Panc1 (cell line): Measurements from ENCODE around the gene C1orf105. TPM values are rescaled to one million over a fixed set of nuclear protein-coding genes. Genes with fewer than 3 reads are reported as not detected.

ENCODE experiments used
- ATAC-seq: fragments of 200-7000 bp; cut with Tn5 transposase; 2 replicates; pipeline ENCODE4 v1.9.1; 2020; ENCODE audit warnings: mild to moderate bottlenecking, moderate library complexity
- BruUV-seq: library from RNA; stranded (reverse); fragments of 400-500 nt; replicated peaks from 2 replicates; lab custom pipeline; 2021; lab: Mats Ljungman, UMichigan
- CTCF ChIA-PET: fragments of 300-600 bp; sonication (Branson Sonifier 250); formaldehyde crosslinking; loops from one replicate; lab custom pipeline; 2022; ENCODE audit warnings: antibody characterized with exemption; lab: Charles Lee
- POLR2A ChIA-PET: fragments of 300-600 bp; sonication (Branson Sonifier 250); formaldehyde crosslinking; loops from one replicate; lab custom pipeline; 2022; ENCODE audit warnings: antibody characterized with exemption; lab: Charles Lee
- DNase-seq: peaks from one replicate; pipeline ENCODE4 v3.0.0-alpha.2; 2010; ENCODE audit warnings: low read depth, low spot score
- H3K27ac ChIP-seq: 2 replicates; pipeline ENCODE4 v1.5.1; 2011; ENCODE audit warnings: mild to moderate bottlenecking, low read length, inconsistent platforms
- H3K27me3 ChIP-seq: fragments of 200-500 bp; sonication (Bioruptor generic); 2 replicates; pipeline ENCODE4 v1.6.0; 2014; ENCODE audit warnings: low read length, inconsistent platforms; ENCODE audit not compliant: control insufficient read depth, insufficient read depth
- H3K36me3 ChIP-seq: fragments of 200-500 bp; sonication (Bioruptor generic); 2 replicates; pipeline ENCODE4 v1.5.1; 2014; ENCODE audit warnings: inconsistent platforms, mild to moderate bottlenecking, low read length, moderate library complexity; ENCODE audit not compliant: control insufficient read depth, insufficient read depth
- H3K4me1 ChIP-seq: 2 replicates; pipeline ENCODE4 v1.5.1; 2011; ENCODE audit warnings: inconsistent platforms, mild to moderate bottlenecking, low read length, moderate library complexity; ENCODE audit not compliant: control insufficient read depth, insufficient read depth
- H3K4me3 ChIP-seq, 2 experiments: 2 replicates each; pipeline ENCODE4 v1.5.1; 2011 to 2012; ENCODE audit warnings: low read depth in 2 of 2, low read length in 2 of 2, mild to moderate bottlenecking in 2 of 2, inconsistent platforms in 1 of 2, moderate library complexity in 1 of 2
- H3K9me3 ChIP-seq: fragments of 200-500 bp; sonication (Bioruptor generic); 2 replicates; pipeline ENCODE4 v1.5.1; 2014; ENCODE audit warnings: low read depth, mild to moderate bottlenecking, inconsistent platforms, low read length, moderate library complexity; ENCODE audit not compliant: control insufficient read depth, insufficient read depth
- POLR2AphosphoS5 ChIP-seq: IDR thresholded peaks from 2 replicates; pipeline ENCODE4 v1.6.1; 2012; ENCODE audit warnings: mild to moderate bottlenecking, low read depth, low read length, moderate library complexity
- SIN3A ChIP-seq: IDR thresholded peaks from 2 replicates; pipeline ENCODE4 v1.6.1; 2012; ENCODE audit warnings: low read depth, mild to moderate bottlenecking, low read length, moderate library complexity, borderline replicate concordance; ENCODE audit not compliant: insufficient read depth
- TCF7L2 ChIP-seq: IDR thresholded peaks from 2 replicates; pipeline ENCODE4 v1.6.1; 2011; ENCODE audit warnings: mild to moderate bottlenecking, low read depth, low read length, inconsistent platforms
- in situ Hi-C: cut with HindIII; loops from 2 replicates; pipeline ENCODE4 v1.10.0; 2016; ENCODE audit warnings: low sequenced_read_pairs, low pct_unique_long_range_greater_than_20kb
- intact Hi-C: fragments of 100-400 bp; cut with micrococcal nuclease; formaldehyde crosslinking; loops from one replicate; pipeline ENCODE4 v1.10.0; 2022; ENCODE audit not compliant: unreplicated experiment
- total RNA-seq: library from RNA; stranded (reverse); gene quantifications from one replicate; pipeline ENCODE4 v1.2.1, GENCODE V29; 2021; ENCODE audit not compliant: unreplicated experiment
- TF ChIP-seq, protein P1 (sequence below): fragments of 450-650 bp; IDR thresholded peaks from 2 replicates; pipeline ENCODE4 v1.5.1; 2017; ENCODE audit warnings: mild to moderate bottlenecking
- TF ChIP-seq, protein P2 (sequence below), 2 experiments: IDR thresholded peaks; 2 replicates each; pipeline ENCODE4 v1.6.1; 2011 to 2012; ENCODE audit warnings: low read depth in 2 of 2, control low read depth in 1 of 2, low read length in 1 of 2, mild to moderate bottlenecking in 1 of 2, moderate library complexity in 1 of 2; ENCODE audit not compliant: insufficient read depth in 1 of 2

The C1orf105 gene
- total RNA-seq, 1 experiment from 2014 or later: not detected

DNA sequence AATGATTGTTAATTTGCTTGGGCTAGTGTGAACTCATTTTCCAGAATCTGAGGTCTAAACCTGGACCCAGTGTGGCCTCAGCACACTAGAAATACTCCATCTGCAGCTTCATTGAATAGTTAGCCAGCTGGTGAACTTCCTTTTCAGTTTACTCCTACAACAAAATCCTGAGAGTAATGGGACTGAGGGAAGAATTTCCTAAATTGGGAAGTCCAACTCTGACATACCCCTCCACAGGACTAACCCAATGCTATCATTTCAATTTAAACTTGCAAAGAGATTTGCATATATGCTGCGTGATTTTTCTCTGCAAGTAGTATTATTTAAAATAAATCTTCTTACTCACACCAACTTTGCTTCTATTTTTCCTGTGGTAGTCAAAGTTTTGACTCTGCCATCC, 51.2 kb downstream of the C1orf105 start:
- no peaks in the 10 kb centered on the region for H3K4me1 ChIP-seq
- in situ Hi-C loops: no loop called here
- ATAC-seq (no peak), DNase-seq (no peak)
- ChIA-PET POLR2A (no interaction called here), CTCF (no interaction called here)
- intact Hi-C loops: no loop called here
- H3K36me3 ChIP-seq: no peaks in the 10 kb centered on the region
- H3K9me3 ChIP-seq: no peaks in the 10 kb centered on the region
- no peaks in the 10 kb centered on the region; the same call in 1 of the 2 replicates for H3K27me3 ChIP-seq
- no peak overlapping the region for H3K27ac ChIP-seq
- TF ChIP-seq POLR2AphosphoS5 (no peak), SIN3A (no peak), TCF7L2 (no peak)
- TF ChIP-seq, protein P1, sequence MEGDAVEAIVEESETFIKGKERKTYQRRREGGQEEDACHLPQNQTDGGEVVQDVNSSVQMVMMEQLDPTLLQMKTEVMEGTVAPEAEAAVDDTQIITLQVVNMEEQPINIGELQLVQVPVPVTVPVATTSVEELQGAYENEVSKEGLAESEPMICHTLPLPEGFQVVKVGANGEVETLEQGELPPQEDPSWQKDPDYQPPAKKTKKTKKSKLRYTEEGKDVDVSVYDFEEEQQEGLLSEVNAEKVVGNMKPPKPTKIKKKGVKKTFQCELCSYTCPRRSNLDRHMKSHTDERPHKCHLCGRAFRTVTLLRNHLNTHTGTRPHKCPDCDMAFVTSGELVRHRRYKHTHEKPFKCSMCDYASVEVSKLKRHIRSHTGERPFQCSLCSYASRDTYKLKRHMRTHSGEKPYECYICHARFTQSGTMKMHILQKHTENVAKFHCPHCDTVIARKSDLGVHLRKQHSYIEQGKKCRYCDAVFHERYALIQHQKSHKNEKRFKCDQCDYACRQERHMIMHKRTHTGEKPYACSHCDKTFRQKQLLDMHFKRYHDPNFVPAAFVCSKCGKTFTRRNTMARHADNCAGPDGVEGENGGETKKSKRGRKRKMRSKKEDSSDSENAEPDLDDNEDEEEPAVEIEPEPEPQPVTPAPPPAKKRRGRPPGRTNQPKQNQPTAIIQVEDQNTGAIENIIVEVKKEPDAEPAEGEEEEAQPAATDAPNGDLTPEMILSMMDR: no peak
- TF ChIP-seq, protein P2, sequence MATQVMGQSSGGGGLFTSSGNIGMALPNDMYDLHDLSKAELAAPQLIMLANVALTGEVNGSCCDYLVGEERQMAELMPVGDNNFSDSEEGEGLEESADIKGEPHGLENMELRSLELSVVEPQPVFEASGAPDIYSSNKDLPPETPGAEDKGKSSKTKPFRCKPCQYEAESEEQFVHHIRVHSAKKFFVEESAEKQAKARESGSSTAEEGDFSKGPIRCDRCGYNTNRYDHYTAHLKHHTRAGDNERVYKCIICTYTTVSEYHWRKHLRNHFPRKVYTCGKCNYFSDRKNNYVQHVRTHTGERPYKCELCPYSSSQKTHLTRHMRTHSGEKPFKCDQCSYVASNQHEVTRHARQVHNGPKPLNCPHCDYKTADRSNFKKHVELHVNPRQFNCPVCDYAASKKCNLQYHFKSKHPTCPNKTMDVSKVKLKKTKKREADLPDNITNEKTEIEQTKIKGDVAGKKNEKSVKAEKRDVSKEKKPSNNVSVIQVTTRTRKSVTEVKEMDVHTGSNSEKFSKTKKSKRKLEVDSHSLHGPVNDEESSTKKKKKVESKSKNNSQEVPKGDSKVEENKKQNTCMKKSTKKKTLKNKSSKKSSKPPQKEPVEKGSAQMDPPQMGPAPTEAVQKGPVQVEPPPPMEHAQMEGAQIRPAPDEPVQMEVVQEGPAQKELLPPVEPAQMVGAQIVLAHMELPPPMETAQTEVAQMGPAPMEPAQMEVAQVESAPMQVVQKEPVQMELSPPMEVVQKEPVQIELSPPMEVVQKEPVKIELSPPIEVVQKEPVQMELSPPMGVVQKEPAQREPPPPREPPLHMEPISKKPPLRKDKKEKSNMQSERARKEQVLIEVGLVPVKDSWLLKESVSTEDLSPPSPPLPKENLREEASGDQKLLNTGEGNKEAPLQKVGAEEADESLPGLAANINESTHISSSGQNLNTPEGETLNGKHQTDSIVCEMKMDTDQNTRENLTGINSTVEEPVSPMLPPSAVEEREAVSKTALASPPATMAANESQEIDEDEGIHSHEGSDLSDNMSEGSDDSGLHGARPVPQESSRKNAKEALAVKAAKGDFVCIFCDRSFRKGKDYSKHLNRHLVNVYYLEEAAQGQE (IDR thresholded peaks at IDR 0.05; ENCODE audit: insufficient read depth in 1 of 2, low read depth in 2 of 2, low read length in 1 of 2): no peak
- BruUV-seq: no TSS peak
- H3K4me3 ChIP-seq: no peak overlapping the region

DNA sequence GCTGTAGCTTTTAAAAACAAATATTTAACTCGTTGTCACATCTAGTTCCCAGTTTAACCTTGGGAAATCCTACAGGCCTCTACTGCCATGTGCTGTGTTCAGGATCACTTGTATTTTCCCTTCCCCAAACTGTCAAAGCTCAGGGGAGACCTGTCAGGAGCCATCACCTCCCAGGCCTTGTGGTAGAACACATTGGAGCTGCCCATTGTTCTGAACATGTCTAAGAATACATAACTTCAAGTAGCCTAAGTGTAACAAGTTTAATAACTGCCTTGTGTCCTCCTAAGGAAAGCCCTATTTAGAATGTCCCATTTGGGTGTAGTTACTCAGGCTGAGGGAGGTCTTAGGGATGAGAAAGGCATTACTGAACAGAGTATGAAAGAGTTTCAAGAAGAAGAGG, 52.0 kb downstream of the C1orf105 start:
- TF ChIP-seq SIN3A: no peak
- TF ChIP-seq, protein P2 (IDR thresholded peaks at IDR 0.05; ENCODE audit: insufficient read depth in 1 of 2, low read depth in 2 of 2, low read length in 1 of 2): no peak
- TF ChIP-seq POLR2AphosphoS5: no peak
- TF ChIP-seq TCF7L2: no peak
- TF ChIP-seq, protein P1: no peak
- POLR2A ChIA-PET: no interaction called here
- CTCF ChIA-PET: no interaction called here
- in situ Hi-C loops: no loop called here
- no peak for ATAC-seq
- H3K9me3 ChIP-seq: no peaks in the 10 kb centered on the region
- BruUV-seq: no TSS peak
- intact Hi-C loops: no loop called here
- no peak overlapping the region for H3K4me3 ChIP-seq
- DNase-seq: no peak
- no peaks in the 10 kb centered on the region; the same call in 1 of the 2 replicates for H3K27me3 ChIP-seq
- H3K4me1 ChIP-seq: no peaks in the 10 kb centered on the region
- no peaks in the 10 kb centered on the region for H3K36me3 ChIP-seq
- no peak overlapping the region for H3K27ac ChIP-seq
